ENCODE results near the gene EMID1. TPM values are rescaled to one million over a fixed set of nuclear protein-coding genes. Genes with fewer than 3 reads are reported as not detected.

The EMID1 gene
- polyA plus RNA-seq, 1 donor (not counting 4 experiments of a cell fraction or from before 2014, with no cell fraction given) = not detected

GRCh38 chr22:29263791-29264276, 58.1 kb downstream of the EMID1 start:
- TF ChIP-seq EZH2 (IDR thresholded peaks at IDR 0.05; ENCODE audit: low read length) (no peak), CTCF (optimal IDR thresholded peaks at IDR 0.05 in 1 of 3, IDR thresholded peaks at IDR 0.05 in 1 of 3, conservative IDR thresholded peaks at IDR 0.05 in 1 of 3; ENCODE audit: extremely low read depth in 1 of 3, insufficient read depth in 2 of 3, low read length in 3 of 3) (no peak)
- Histone ChIP-seq H3K27me3 (ENCODE audit: control insufficient read depth, extremely low read depth, insufficient read depth, low read length) (no peaks in the 10 kb centered on the region), H4K20me1 (ENCODE audit: control insufficient read depth, extremely low read depth, insufficient read depth, low read length) (no peaks in the 10 kb centered on the region), H3K79me2 (ENCODE audit: control insufficient read depth, insufficient read depth, low read length) (peaks cover 24% of the 10 kb centered on the region), H3K36me3 (ENCODE audit: control insufficient read depth in 2 of 2, extremely low read depth in 1 of 2, insufficient read depth in 2 of 2, low read length in 2 of 2) (peaks cover 13 to 14% of the 10 kb centered on the region in 2 experiments), H3K4me3 (ENCODE audit: control insufficient read depth in 2 of 3, extremely low read depth in 1 of 3, insufficient read depth in 2 of 3, low read depth in 1 of 3, low read length in 3 of 3) (no peak overlapping the region), H2AFZ (ENCODE audit: control insufficient read depth, low read length) (no peak overlapping the region), H3K9me1 (ENCODE audit: control insufficient read depth, extremely low read depth, insufficient read depth, low read length) (no peaks in the 10 kb centered on the region), H3K4me1 (ENCODE audit: control insufficient read depth, extremely low read depth, insufficient read depth, low read length) (peaks cover 8% of the 10 kb centered on the region), H3K9me3 (ENCODE audit: control insufficient read depth, low read depth, low read length) (no peaks in the 10 kb centered on the region), H3K9ac (ENCODE audit: control insufficient read depth, extremely low read depth, insufficient read depth, low read length) (no peak overlapping the region), H3K4me2 (ENCODE audit: control insufficient read depth, extremely low read depth, insufficient read depth, low read depth, low read length) (no peak overlapping the region), H3K27ac (ENCODE audit: control insufficient read depth, insufficient read depth, low read length) (no peak overlapping the region)
- no peak for FAIRE-seq
- no peak for DNase-seq (ENCODE audit: low read depth, low spot score)
- dilution Hi-C loops (cut with MboI; ENCODE audit: extremely low pct_ligation_motif_present, low sequenced_read_pairs) = no loop called here

- Histone ChIP-seq H3K4me2 (ENCODE audit: control insufficient read depth, extremely low read depth, insufficient read depth, low read depth, low read length) (no peak overlapping the region), H3K4me3 (ENCODE audit: control insufficient read depth in 2 of 3, extremely low read depth in 1 of 3, insufficient read depth in 2 of 3, low read depth in 1 of 3, low read length in 3 of 3) (no peak overlapping the region), H3K79me2 (ENCODE audit: control insufficient read depth, insufficient read depth, low read length) (peaks cover 39% of the 10 kb centered on the region), H3K9me1 (ENCODE audit: control insufficient read depth, extremely low read depth, insufficient read depth, low read length) (no peaks in the 10 kb centered on the region), H3K36me3 (ENCODE audit: control insufficient read depth in 2 of 2, extremely low read depth in 1 of 2, insufficient read depth in 2 of 2, low read length in 2 of 2) (peaks cover 14 to 22% of the 10 kb centered on the region in 2 experiments), H3K4me1 (ENCODE audit: control insufficient read depth, extremely low read depth, insufficient read depth, low read length) (peaks cover 15% of the 10 kb centered on the region), H3K27me3 (ENCODE audit: control insufficient read depth, extremely low read depth, insufficient read depth, low read length) (no peaks in the 10 kb centered on the region), H2AFZ (ENCODE audit: control insufficient read depth, low read length) (no peak overlapping the region), H3K9ac (ENCODE audit: control insufficient read depth, extremely low read depth, insufficient read depth, low read length) (no peak overlapping the region), H3K9me3 (ENCODE audit: control insufficient read depth, low read depth, low read length) (no peaks in the 10 kb centered on the region), H4K20me1 (ENCODE audit: control insufficient read depth, extremely low read depth, insufficient read depth, low read length) (peaks cover 15% of the 10 kb centered on the region), H3K27ac (ENCODE audit: control insufficient read depth, insufficient read depth, low read length) (no peak overlapping the region)
- DNase-seq (ENCODE audit: low read depth, low spot score) = no peak
- dilution Hi-C loops (cut with MboI; ENCODE audit: extremely low pct_ligation_motif_present, low sequenced_read_pairs) = no loop called here
- no peak for FAIRE-seq
- TF ChIP-seq CTCF (optimal IDR thresholded peaks at IDR 0.05 in 1 of 3, IDR thresholded peaks at IDR 0.05 in 1 of 3, conservative IDR thresholded peaks at IDR 0.05 in 1 of 3; ENCODE audit: extremely low read depth in 1 of 3, insufficient read depth in 2 of 3, low read length in 3 of 3) = no peak
- no peak for TF ChIP-seq EZH2 (IDR thresholded peaks at IDR 0.05; ENCODE audit: low read length)
Observed at GRCh38 chr22:29265305-29265704, 59.6 kb downstream of the EMID1 start.

All from keratinocyte (primary cell).